NCI-H1417 treated with DMSO at 0.1 percent for 48 hours (cell line): Measurements from ENCODE around the gene PHF14.

ENCODE experiments used
- DNase-seq: peaks from one replicate; lab custom pipeline; 2025; lab: John Stamatoyannopoulos, UW

Gene PHF14

GRCh38 chr7:11175371-11175770, 201.7 kb downstream of the PHF14 start:
- DNase-seq = no peak

GRCh38 chr7:11175887-11176286, 202.2 kb downstream of the PHF14 start:
- DNase-seq = peak; percentile 57

- DNase-seq = no peak
Measured at GRCh38 chr7:11176985-11177555, 203.4 kb downstream of the PHF14 start.

- DNase-seq = no peak
Measured at GRCh38 chr7:11177793-11178192, 204.1 kb downstream of the PHF14 start.

- DNase-seq = no peak
Measured at GRCh38 chr7:11181590-11181989, 207.9 kb downstream of the PHF14 start.

- no peak for DNase-seq
Measured at GRCh38 chr7:11182736-11183135, 209.1 kb downstream of the PHF14 start.

GRCh38 chr7:11185179-11185815, 211.6 kb downstream of the PHF14 start:
- no peak for DNase-seq

GRCh38 chr7:11188529-11189310, 215.0 kb downstream of the PHF14 start:
- DNase-seq = no peak

GRCh38 chr7:11191081-11191480, 217.4 kb downstream of the PHF14 start:
- DNase-seq = no peak

GRCh38 chr7:11191574-11192220, 218.0 kb downstream of the PHF14 start:
- DNase-seq = no peak

GRCh38 chr7:11192506-11192905, 218.8 kb downstream of the PHF14 start:
- DNase-seq = no peak

GRCh38 chr7:11193131-11193867, 219.6 kb downstream of the PHF14 start:
- peak; percentile 79 for DNase-seq

- no peak for DNase-seq
Measured at GRCh38 chr7:11193888-11194287, 220.2 kb downstream of the PHF14 start.

- no peak for DNase-seq
Measured at GRCh38 chr7:11194492-11194891, 220.8 kb downstream of the PHF14 start.

GRCh38 chr7:11195502-11195901, 221.8 kb downstream of the PHF14 start:
- no peak for DNase-seq

- no peak for DNase-seq
Measured at GRCh38 chr7:11196143-11196542, 222.5 kb downstream of the PHF14 start.

GRCh38 chr7:11203224-11203623, 229.6 kb downstream of the PHF14 start:
- no peak for DNase-seq

- DNase-seq = no peak
Measured at GRCh38 chr7:11203683-11204082, 230.0 kb downstream of the PHF14 start.

- no peak for DNase-seq
Measured at GRCh38 chr7:11206177-11206899, 232.7 kb downstream of the PHF14 start.

- DNase-seq = no peak
Measured at GRCh38 chr7:11207565-11207964, 233.9 kb downstream of the PHF14 start.

GRCh38 chr7:11208883-11209465, 235.3 kb downstream of the PHF14 start:
- no peak for DNase-seq
